Measurements from ENCODE around the gene KRT14.
"Not testable (repeated sequence)": the region's sequence is repeated elsewhere in the genome, so short reads cannot be mapped to it uniquely, and the experiment has no call there.

Gene KRT14

GRCh38 chr17:41544935-41545334 is 41.8 kb downstream of the KRT14 start:
- FAIRE-seq, result no peak

GRCh38 chr17:41544491-41544892 is 42.2 kb downstream of the KRT14 start:
- FAIRE-seq, result no peak

GRCh38 chr17:41542786-41543185 is 43.9 kb downstream of the KRT14 start:
- FAIRE-seq, result not testable (repeated sequence)

- FAIRE-seq, result no peak
Measured at GRCh38 chr17:41542357-41542756, 44.3 kb downstream of the KRT14 start.

GRCh38 chr17:41540921-41541625 is 45.6 kb downstream of the KRT14 start:
- no peak for FAIRE-seq

GRCh38 chr17:41539979-41540701 is 46.6 kb downstream of the KRT14 start:
- no peak for FAIRE-seq

GRCh38 chr17:41539071-41539492 is 47.6 kb downstream of the KRT14 start:
- FAIRE-seq, result no peak

GRCh38 chr17:41538565-41538991 is 48.1 kb downstream of the KRT14 start:
- no peak for FAIRE-seq

- FAIRE-seq, result no peak
Measured at GRCh38 chr17:41537990-41538389, 48.7 kb downstream of the KRT14 start.

GRCh38 chr17:41537614-41537954 is 49.1 kb downstream of the KRT14 start:
- no peak for FAIRE-seq

GRCh38 chr17:41536741-41537613 is 49.7 kb downstream of the KRT14 start:
- FAIRE-seq, result no peak

- no peak for FAIRE-seq
Measured at GRCh38 chr17:41535764-41536481, 50.8 kb downstream of the KRT14 start.

- no peak for FAIRE-seq
Measured at GRCh38 chr17:41534899-41535546, 51.7 kb downstream of the KRT14 start.

- FAIRE-seq, result no peak
Measured at GRCh38 chr17:41533613-41534012, 53.1 kb downstream of the KRT14 start.

- no peak for FAIRE-seq
Measured at GRCh38 chr17:41532947-41533570, 53.6 kb downstream of the KRT14 start.
